A549 (cell line): Measurements from ENCODE around the gene DFFB. TPM values are rescaled to one million over a fixed set of nuclear protein-coding genes. Genes with fewer than 3 reads are reported as not detected.

Source experiments
- ATAC-seq, 2 experiments: fragments of 200-7000 bp in 1 of 2; fragments of >200 bp in 1 of 2; cut with Nextera tagmentation in 1 of 2; cut with Tn5 transposase in 1 of 2; 3 replicates each; pipeline versions ENCODE4 v1.8.0 to v1.9.1; 2018 to 2020; ENCODE audit warnings: mild to moderate bottlenecking in 1 of 2, moderate library complexity in 1 of 2
- CTCF ChIA-PET: fragments of 300-600 bp; sonication (Branson Sonifier 250); formaldehyde crosslinking; extraction: SDS; loops from one replicate; lab custom pipeline; 2021; ENCODE audit warnings: antibody characterized with exemption, inconsistent platforms; lab: Yijun Ruan, JAX
- POLR2A ChIA-PET: fragments of 350-600 bp; formaldehyde crosslinking; extraction: SDS; loops from one replicate; lab custom pipeline; 2021; ENCODE audit warnings: antibody characterized with exemption, inconsistent platforms; lab: Yijun Ruan, JAX
- DNase-seq, 2 experiments: peaks; one replicate each; pipeline versions ENCODE4 v3.0.0 to v3.0.0-alpha.2; 2011 to 2016; ENCODE audit warnings: low read depth in 1 of 2, low spot score in 1 of 2
- FAIRE-seq: peaks from 2 replicates; lab custom pipeline; 2011; peaks lifted over from hg19 to GRCh38; lab: Jason Lieb, UNC
- H3K27ac ChIP-seq, 2 experiments: fragments of >200 bp; sonication (Bioruptor Twin); formaldehyde crosslinking; 3 replicates each; pipeline ENCODE4 v1.5.1; 2016 to 2017
- H3K4me1 ChIP-seq: fragments of >200 bp; sonication (Bioruptor Twin); formaldehyde crosslinking; 3 replicates; pipeline ENCODE4 v1.6.1; 2016
- H3K4me2 ChIP-seq: fragments of >200 bp; sonication (Bioruptor Twin); formaldehyde crosslinking; 3 replicates; pipeline ENCODE4 v1.6.1; 2016
- H3K4me3 ChIP-seq: fragments of >200 bp; sonication (Bioruptor Twin); formaldehyde crosslinking; 3 replicates; pipeline ENCODE4 v1.5.1; 2016
- H3K9me3 ChIP-seq: fragments of >200 bp; sonication (Bioruptor Twin); formaldehyde crosslinking; 3 replicates; pipeline ENCODE4 v1.6.1; 2016
- CBX2 ChIP-seq: fragments of 200-600 bp; sonication (generic); IDR thresholded peaks from 2 replicates; pipeline ENCODE4 v1.6.1; 2016; ENCODE audit warnings: low read depth, mild to moderate bottlenecking, borderline replicate concordance
- CBX8 ChIP-seq: fragments of 200-600 bp; sonication (generic); IDR thresholded peaks from 2 replicates; pipeline ENCODE4 v1.6.1; 2016
- CEBPB ChIP-seq, 2 experiments: fragments of >200 bp in 1 of 2; sonication (Bioruptor Twin) in 1 of 2; formaldehyde crosslinking in 1 of 2; IDR thresholded peaks; 2 replicates each; pipeline ENCODE4 v1.6.1; 2012 to 2016
- CHD2 ChIP-seq: fragments of 150-350 bp; IDR thresholded peaks from 2 replicates; pipeline ENCODE4 v1.6.1; 2014; ENCODE audit warnings: low read length; ENCODE audit not compliant: partially characterized antibody
- EHF ChIP-seq: fragments of 250-450 bp; sonication (Bioruptor Pico); IDR thresholded peaks from 2 replicates; pipeline ENCODE4 v1.5.0; 2020; ENCODE audit warnings: mild to moderate bottlenecking
- EP300 ChIP-seq, 2 experiments: fragments of >200 bp; sonication (Bioruptor Twin); formaldehyde crosslinking; IDR thresholded peaks; 2 replicates in 1 of 2; 3 replicates in 1 of 2; pipeline ENCODE4 v1.6.1; 2016 to 2017
- FOSL2 ChIP-seq, 2 experiments: fragments of 450-650 bp in 1 of 2; fragments of >200 bp in 1 of 2; sonication (Bioruptor Twin) in 1 of 2; formaldehyde crosslinking; IDR thresholded peaks; 2 replicates each; pipeline versions ENCODE4 v1.5.0 to v1.6.1; 2016 to 2020; ENCODE audit warnings: mild to moderate bottlenecking in 1 of 2, moderate library complexity in 1 of 2
- GATA3 ChIP-seq: IDR thresholded peaks from 2 replicates; pipeline ENCODE4 v1.6.1; 2012; ENCODE audit warnings: borderline replicate concordance
- HOXA7 ChIP-seq: fragments of 250-450 bp; sonication (Bioruptor Pico); IDR thresholded peaks from 2 replicates; pipeline ENCODE4 v1.5.0; 2020; ENCODE audit warnings: mild to moderate bottlenecking, moderate library complexity
- HOXB13 ChIP-seq: fragments of 250-450 bp; sonication (Bioruptor Pico); IDR thresholded peaks from 2 replicates; pipeline ENCODE4 v1.5.0; 2020; ENCODE audit warnings: low read depth, mild to moderate bottlenecking, moderate library complexity
- HOXB5 ChIP-seq: fragments of 250-450 bp; sonication (Bioruptor Pico); IDR thresholded peaks from 2 replicates; pipeline ENCODE4 v1.5.0; 2020; ENCODE audit warnings: mild to moderate bottlenecking, moderate library complexity
- KDM5A ChIP-seq: fragments of 200-600 bp; sonication (generic); IDR thresholded peaks from 2 replicates; pipeline ENCODE4 v1.6.1; 2016; ENCODE audit warnings: antibody characterized with exemption, mild to moderate bottlenecking
- NFE2L2 ChIP-seq: fragments of 150-350 bp; conservative IDR thresholded peaks from 2 replicates; pipeline ENCODE4 v1.6.1; 2014; ENCODE audit warnings: low read length
- NR3C1 ChIP-seq: fragments of >200 bp; sonication (Bioruptor Twin); formaldehyde crosslinking; IDR thresholded peaks from 3 replicates; pipeline ENCODE4 v1.6.1; 2017
- RAD21 ChIP-seq, 2 experiments: fragments of >200 bp in 1 of 2; sonication (Bioruptor Twin) in 1 of 2; formaldehyde crosslinking in 1 of 2; IDR thresholded peaks in 1 of 2; conservative IDR thresholded peaks in 1 of 2; 2 replicates in 1 of 2; 3 replicates in 1 of 2; pipeline ENCODE4 v1.6.1; 2012 to 2018; ENCODE audit warnings: inconsistent platforms in 1 of 2
- SMC3 ChIP-seq: fragments of >200 bp; sonication (Bioruptor Twin); formaldehyde crosslinking; IDR thresholded peaks from 3 replicates; pipeline ENCODE4 v1.6.1; 2018; ENCODE audit warnings: inconsistent platforms
- SREBF2 ChIP-seq: fragments of 450-650 bp; IDR thresholded peaks from 2 replicates; pipeline ENCODE4 v1.6.1; 2014; ENCODE audit warnings: mild to moderate bottlenecking, moderate library complexity
- TP53 ChIP-seq: fragments of 250-450 bp; sonication (Bioruptor Pico); IDR thresholded peaks from 2 replicates; pipeline ENCODE4 v1.5.0; 2021; ENCODE audit warnings: mild to moderate bottlenecking, moderate library complexity
- ZC3H11A ChIP-seq: fragments of 450-650 bp; IDR thresholded peaks from 2 replicates; pipeline ENCODE4 v1.6.1; 2014; ENCODE audit warnings: antibody characterized with exemption, mild to moderate bottlenecking
- ZSCAN20 ChIP-seq: fragments of 250-450 bp; sonication (Bioruptor Pico); IDR thresholded peaks from 2 replicates; pipeline ENCODE4 v1.8.0; 2022; ENCODE audit warnings: mild to moderate bottlenecking, moderate library complexity
- WGBS: methylation state at CpG from one replicate; pipeline ENCODE4 v1.1.6; 2017; ENCODE audit errors: missing lambda C conversion rate; 5-methylcytosine and 5-hydroxymethylcytosine counted together
- polyA plus RNA-seq, 4 experiments: library from polyadenylated mRNA; depleted of rRNA in 3 of 4; stranded (reverse); fragments of >200 nt; fragmentation: RNase III in 1 of 4; extraction: RNeasy Plus Mini Kit Qiagen cat#74134 plus additional on column Dnase treatment in 1 of 4; gene quantifications; 2 replicates in 3 of 4; 3 replicates in 1 of 4; pipeline ENCODE4 v1.2.3, GENCODE V29; 2011 to 2017
- TF ChIP-seq, protein P1 (sequence below): IDR thresholded peaks from 2 replicates; pipeline ENCODE4 v1.6.1; 2012
- TF ChIP-seq, protein P2 (sequence below): fragments of >200 bp; sonication (Bioruptor Twin); formaldehyde crosslinking; IDR thresholded peaks from 2 replicates; pipeline ENCODE4 v1.6.1; 2016
- TF ChIP-seq, protein P3 (sequence below): fragments of 450-650 bp; IDR thresholded peaks from 2 replicates; pipeline ENCODE4 v1.6.1; 2014; ENCODE audit warnings: antibody characterized with exemption
- TF ChIP-seq, protein P4 (sequence below): fragments of 200-600 bp; sonication (generic); IDR thresholded peaks from 2 replicates; pipeline ENCODE4 v1.6.1; 2016; ENCODE audit warnings: antibody characterized with exemption, mild to moderate bottlenecking, moderate library complexity
- TF ChIP-seq, protein P5 (sequence below): fragments of 250-450 bp; sonication (Bioruptor Pico); IDR thresholded peaks from 2 replicates; pipeline ENCODE4 v1.5.0; 2020; ENCODE audit warnings: low read depth, mild to moderate bottlenecking, moderate library complexity
- TF ChIP-seq, protein P6 (sequence below): fragments of >200 bp; sonication (Bioruptor Twin); formaldehyde crosslinking; IDR thresholded peaks from 3 replicates; pipeline ENCODE4 v1.6.1; 2016

Gene DFFB
- polyA plus RNA-seq, 2 of the 4 experiments (the other 2 are of a cell fraction) = 2.5 to 3.7 TPM

DNA sequence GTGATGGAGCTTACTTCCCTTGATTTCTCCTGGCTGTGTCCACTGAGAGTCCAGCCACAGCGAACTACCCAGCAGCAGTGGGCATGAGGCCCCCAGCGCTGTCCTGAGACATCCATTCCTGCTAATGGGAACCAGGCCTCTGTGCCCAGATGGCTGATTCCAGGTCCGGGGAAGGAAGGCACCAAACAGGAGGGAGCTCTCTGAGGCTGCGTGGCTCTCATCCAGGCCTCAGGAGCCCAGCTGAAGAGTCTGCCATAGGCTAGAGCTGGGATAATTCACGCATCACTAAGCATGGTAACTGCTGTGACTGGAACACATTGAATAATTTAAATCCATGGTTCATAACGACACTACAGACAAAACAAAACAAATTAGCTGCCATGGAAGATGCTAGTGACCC, 36.3 kb upstream of the DFFB start:
- Histone ChIP-seq H3K9me3 (no peaks in the 10 kb centered on the region), H3K4me1 (no peaks in the 10 kb centered on the region), H3K4me3 (no peak overlapping the region), H3K4me2 (no peak overlapping the region), H3K27ac (no peak overlapping the region)
- ChIA-PET CTCF (interaction anchor here (0.9 to 1.1 kb wide), 2 partner anchors 10 to 19 kb away, joined by 3 to 4 read pairs; no protein-coding TSS in a partner anchor), POLR2A (no interaction called here)
- WGBS = 83% methylated on average over 6 of the region's 6 CpGs
- TF ChIP-seq, protein P1, sequence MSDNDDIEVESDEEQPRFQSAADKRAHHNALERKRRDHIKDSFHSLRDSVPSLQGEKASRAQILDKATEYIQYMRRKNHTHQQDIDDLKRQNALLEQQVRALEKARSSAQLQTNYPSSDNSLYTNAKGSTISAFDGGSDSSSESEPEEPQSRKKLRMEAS = no peak
- TF ChIP-seq, protein P2, sequence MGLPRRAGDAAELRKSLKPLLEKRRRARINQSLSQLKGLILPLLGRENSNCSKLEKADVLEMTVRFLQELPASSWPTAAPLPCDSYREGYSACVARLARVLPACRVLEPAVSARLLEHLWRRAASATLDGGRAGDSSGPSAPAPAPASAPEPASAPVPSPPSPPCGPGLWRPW = no peak
- TF ChIP-seq RAD21 (conservative IDR thresholded peaks at IDR 0.05 in 1 of 2, IDR thresholded peaks at IDR 0.05 in 1 of 2) (no peak), CEBPB (IDR thresholded peaks at IDR 0.05) (no peak), HOXA7 (no peak), CHD2 (no peak), GATA3 (no peak)
- DNase-seq (no peak), FAIRE-seq (no peak), ATAC-seq (no peak)

DNA sequence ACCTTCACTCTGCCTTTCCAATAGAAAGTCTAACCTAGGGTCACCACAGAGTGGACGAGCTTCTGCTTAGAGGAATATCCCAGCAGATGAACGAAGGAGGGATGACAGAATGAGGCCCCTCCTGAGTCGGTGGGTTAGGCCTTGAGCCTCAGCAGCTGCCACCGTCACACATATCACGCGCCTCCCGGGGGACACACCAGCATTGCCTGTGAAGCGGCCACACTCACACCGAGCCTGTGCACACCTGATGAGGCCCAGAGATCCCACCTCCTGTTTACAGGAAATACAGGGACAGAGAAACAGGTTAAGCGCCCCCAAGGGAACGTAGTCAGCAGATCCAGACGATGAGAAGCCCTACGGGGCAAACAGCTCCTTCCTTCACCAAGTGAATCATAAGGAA, 35.8 kb upstream of the DFFB start:
- CTCF ChIA-PET = interaction anchor here (0.9 to 1.1 kb wide), 2 partner anchors 10 to 19 kb away, joined by 3 to 4 read pairs; no protein-coding TSS in a partner anchor
- H3K27ac ChIP-seq = no peak overlapping the region
- no peaks in the 10 kb centered on the region for H3K9me3 ChIP-seq
- no peak for FAIRE-seq
- no peak for ATAC-seq
- H3K4me3 ChIP-seq = no peak overlapping the region
- H3K4me2 ChIP-seq = no peak overlapping the region
- DNase-seq = no peak
- no peak for TF ChIP-seq NFE2L2
- TF ChIP-seq EHF (CRISPR knock-in tag) = no peak
- no peak for TF ChIP-seq NR3C1
- TF ChIP-seq FOSL2 (IDR thresholded peaks at IDR 0.05) = no peak
- no peak for TF ChIP-seq FOSL2 (CRISPR knock-in tag; IDR thresholded peaks at IDR 0.05)
- no peak for TF ChIP-seq KDM5A
- no peak for TF ChIP-seq EP300 (IDR thresholded peaks at IDR 0.05)
- no peak for TF ChIP-seq HOXA7
- TF ChIP-seq CEBPB (IDR thresholded peaks at IDR 0.05) = no peak
- no peak for TF ChIP-seq CBX2
- TF ChIP-seq, protein P3, sequence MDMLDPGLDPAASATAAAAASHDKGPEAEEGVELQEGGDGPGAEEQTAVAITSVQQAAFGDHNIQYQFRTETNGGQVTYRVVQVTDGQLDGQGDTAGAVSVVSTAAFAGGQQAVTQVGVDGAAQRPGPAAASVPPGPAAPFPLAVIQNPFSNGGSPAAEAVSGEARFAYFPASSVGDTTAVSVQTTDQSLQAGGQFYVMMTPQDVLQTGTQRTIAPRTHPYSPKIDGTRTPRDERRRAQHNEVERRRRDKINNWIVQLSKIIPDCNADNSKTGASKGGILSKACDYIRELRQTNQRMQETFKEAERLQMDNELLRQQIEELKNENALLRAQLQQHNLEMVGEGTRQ = no peak
- no peaks in the 10 kb centered on the region for H3K4me1 ChIP-seq
- POLR2A ChIA-PET = no interaction called here
- 89% methylated on average over 13 of the region's 13 CpGs for WGBS

DNA sequence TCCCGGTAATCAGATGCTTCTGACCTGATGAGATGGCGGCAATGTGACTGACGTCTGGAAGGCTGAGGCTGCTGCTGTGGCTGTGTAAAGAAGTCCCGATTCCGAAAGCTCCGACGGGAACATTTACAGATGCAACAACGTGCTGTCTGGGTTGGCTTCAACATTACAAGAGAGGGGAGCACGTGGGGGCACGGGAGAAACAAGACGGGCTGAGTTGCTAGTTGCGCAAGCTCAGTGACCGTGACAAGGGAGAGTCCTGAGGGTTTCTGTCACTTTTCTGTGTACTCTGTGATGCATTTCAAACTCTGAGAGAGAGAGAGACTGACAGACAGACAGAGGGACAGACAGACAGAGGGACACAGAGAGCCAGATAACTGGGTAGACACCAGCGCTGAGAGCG, 35.4 kb upstream of the DFFB start:
- WGBS = 89% methylated on average over 15 of the region's 15 CpGs
- Histone ChIP-seq H3K4me1 (no peaks in the 10 kb centered on the region), H3K27ac (no peak overlapping the region), H3K4me2 (no peak overlapping the region), H3K9me3 (no peaks in the 10 kb centered on the region), H3K4me3 (no peak overlapping the region)
- FAIRE-seq (no peak), ATAC-seq (no peak), DNase-seq (no peak)
- TF ChIP-seq ZC3H11A (no peak), SMC3 (no peak), FOSL2 (IDR thresholded peaks at IDR 0.05) (no peak), FOSL2 (CRISPR knock-in tag; IDR thresholded peaks at IDR 0.05) (no peak), HOXB13 (no peak), EHF (CRISPR knock-in tag) (no peak), KDM5A (no peak), CBX8 (no peak), NR3C1 (no peak), HOXB5 (CRISPR knock-in tag) (no peak), TP53 (no peak), SREBF2 (no peak), ZSCAN20 (CRISPR knock-in tag) (no peak)
- TF ChIP-seq, protein P4, sequence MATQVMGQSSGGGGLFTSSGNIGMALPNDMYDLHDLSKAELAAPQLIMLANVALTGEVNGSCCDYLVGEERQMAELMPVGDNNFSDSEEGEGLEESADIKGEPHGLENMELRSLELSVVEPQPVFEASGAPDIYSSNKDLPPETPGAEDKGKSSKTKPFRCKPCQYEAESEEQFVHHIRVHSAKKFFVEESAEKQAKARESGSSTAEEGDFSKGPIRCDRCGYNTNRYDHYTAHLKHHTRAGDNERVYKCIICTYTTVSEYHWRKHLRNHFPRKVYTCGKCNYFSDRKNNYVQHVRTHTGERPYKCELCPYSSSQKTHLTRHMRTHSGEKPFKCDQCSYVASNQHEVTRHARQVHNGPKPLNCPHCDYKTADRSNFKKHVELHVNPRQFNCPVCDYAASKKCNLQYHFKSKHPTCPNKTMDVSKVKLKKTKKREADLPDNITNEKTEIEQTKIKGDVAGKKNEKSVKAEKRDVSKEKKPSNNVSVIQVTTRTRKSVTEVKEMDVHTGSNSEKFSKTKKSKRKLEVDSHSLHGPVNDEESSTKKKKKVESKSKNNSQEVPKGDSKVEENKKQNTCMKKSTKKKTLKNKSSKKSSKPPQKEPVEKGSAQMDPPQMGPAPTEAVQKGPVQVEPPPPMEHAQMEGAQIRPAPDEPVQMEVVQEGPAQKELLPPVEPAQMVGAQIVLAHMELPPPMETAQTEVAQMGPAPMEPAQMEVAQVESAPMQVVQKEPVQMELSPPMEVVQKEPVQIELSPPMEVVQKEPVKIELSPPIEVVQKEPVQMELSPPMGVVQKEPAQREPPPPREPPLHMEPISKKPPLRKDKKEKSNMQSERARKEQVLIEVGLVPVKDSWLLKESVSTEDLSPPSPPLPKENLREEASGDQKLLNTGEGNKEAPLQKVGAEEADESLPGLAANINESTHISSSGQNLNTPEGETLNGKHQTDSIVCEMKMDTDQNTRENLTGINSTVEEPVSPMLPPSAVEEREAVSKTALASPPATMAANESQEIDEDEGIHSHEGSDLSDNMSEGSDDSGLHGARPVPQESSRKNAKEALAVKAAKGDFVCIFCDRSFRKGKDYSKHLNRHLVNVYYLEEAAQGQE = no peak
- TF ChIP-seq, protein P5, sequence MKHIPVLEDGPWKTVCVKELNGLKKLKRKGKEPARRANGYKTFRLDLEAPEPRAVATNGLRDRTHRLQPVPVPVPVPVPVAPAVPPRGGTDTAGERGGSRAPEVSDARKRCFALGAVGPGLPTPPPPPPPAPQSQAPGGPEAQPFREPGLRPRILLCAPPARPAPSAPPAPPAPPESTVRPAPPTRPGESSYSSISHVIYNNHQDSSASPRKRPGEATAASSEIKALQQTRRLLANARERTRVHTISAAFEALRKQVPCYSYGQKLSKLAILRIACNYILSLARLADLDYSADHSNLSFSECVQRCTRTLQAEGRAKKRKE (CRISPR knock-in tag) = no peak
- TF ChIP-seq, protein P6, sequence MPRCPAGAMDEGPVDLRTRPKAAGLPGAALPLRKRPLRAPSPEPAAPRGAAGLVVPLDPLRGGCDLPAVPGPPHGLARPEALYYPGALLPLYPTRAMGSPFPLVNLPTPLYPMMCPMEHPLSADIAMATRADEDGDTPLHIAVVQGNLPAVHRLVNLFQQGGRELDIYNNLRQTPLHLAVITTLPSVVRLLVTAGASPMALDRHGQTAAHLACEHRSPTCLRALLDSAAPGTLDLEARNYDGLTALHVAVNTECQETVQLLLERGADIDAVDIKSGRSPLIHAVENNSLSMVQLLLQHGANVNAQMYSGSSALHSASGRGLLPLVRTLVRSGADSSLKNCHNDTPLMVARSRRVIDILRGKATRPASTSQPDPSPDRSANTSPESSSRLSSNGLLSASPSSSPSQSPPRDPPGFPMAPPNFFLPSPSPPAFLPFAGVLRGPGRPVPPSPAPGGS = no peak
- ChIA-PET POLR2A (no interaction called here), CTCF (interaction anchor here (0.9 kb wide), 1 partner anchor 9 kb away, joined by 3 read pairs; no protein-coding TSS in a partner anchor)
